Neural crest cell (in vitro differentiated cells): ENCODE data around the gene CCDC30. TPM values are rescaled to one million over a fixed set of nuclear protein-coding genes. Genes with fewer than 3 reads are reported as not detected.

ENCODE experiments used
- DNase-seq: peaks from one replicate; pipeline ENCODE4 v3.0.0; 2021; ENCODE audit warnings: low read depth, mixed read lengths, low spot score
- H3K27ac Mint-ChIP-seq: one replicate; pipeline ENCODE4 v1.8.0; 2021; ENCODE audit warnings: mild to moderate bottlenecking, mixed read lengths; ENCODE audit not compliant: unreplicated experiment
- H3K27me3 Mint-ChIP-seq: 2 replicates; pipeline ENCODE4 v1.8.0; 2021; ENCODE audit warnings: low read depth, mild to moderate bottlenecking, mixed read lengths
- H3K36me3 Mint-ChIP-seq: 2 replicates; pipeline ENCODE4 v1.8.0; 2021; ENCODE audit warnings: low read depth, mild to moderate bottlenecking, mixed read lengths
- H3K4me1 Mint-ChIP-seq: 2 replicates; pipeline ENCODE4 v1.8.0; 2021; ENCODE audit warnings: mixed read lengths
- H3K4me3 Mint-ChIP-seq: one replicate; pipeline ENCODE4 v1.8.0; 2021; ENCODE audit warnings: mild to moderate bottlenecking, mixed read lengths
- H3K9me3 Mint-ChIP-seq: 2 replicates; pipeline ENCODE4 v1.8.0; 2021; ENCODE audit warnings: mixed read lengths
- total RNA-seq: library from RNA; stranded (reverse); gene quantifications from 2 replicates; pipeline ENCODE4 v1.2.1, GENCODE V29; 2021
- TF ChIP-seq, protein P1 (sequence below): fragments of 200-600 bp; sonication (generic); conservative IDR thresholded peaks from 2 replicates; pipeline ENCODE4 v1.5.0; 2021; ENCODE audit warnings: antibody characterized with exemption, mild to moderate bottlenecking

The CCDC30 gene
- total RNA-seq, 1 donor from 2014 or later: 6.9 TPM

DNA sequence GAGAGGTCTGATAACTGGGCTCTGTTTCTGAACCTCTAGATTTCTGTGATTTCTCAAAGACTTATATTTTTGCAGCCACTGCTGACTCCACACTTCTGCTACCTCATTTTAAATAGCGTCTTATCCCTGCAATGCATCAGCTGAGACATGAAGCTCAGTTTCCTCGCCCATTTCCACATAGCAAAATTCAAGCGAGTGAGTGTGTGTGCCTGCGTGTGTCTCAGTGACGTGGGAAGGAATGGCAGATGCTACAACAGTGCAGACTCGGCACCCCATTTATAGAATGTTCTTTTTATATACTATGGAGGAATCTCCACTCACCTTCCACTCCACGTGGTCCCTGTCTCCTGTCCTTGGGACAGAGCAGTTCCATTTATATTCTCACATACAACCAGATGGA is 43.0 kb upstream of the CCDC30 start:
- H3K4me1 Mint-ChIP-seq: peaks cover 6% of the 10 kb centered on the region
- no peak overlapping the region for H3K27ac Mint-ChIP-seq
- H3K27me3 Mint-ChIP-seq: no peaks in the 10 kb centered on the region
- no peak for DNase-seq
- no peaks in the 10 kb centered on the region for H3K9me3 Mint-ChIP-seq
- no peaks in the 10 kb centered on the region for H3K36me3 Mint-ChIP-seq
- TF ChIP-seq, protein P1, sequence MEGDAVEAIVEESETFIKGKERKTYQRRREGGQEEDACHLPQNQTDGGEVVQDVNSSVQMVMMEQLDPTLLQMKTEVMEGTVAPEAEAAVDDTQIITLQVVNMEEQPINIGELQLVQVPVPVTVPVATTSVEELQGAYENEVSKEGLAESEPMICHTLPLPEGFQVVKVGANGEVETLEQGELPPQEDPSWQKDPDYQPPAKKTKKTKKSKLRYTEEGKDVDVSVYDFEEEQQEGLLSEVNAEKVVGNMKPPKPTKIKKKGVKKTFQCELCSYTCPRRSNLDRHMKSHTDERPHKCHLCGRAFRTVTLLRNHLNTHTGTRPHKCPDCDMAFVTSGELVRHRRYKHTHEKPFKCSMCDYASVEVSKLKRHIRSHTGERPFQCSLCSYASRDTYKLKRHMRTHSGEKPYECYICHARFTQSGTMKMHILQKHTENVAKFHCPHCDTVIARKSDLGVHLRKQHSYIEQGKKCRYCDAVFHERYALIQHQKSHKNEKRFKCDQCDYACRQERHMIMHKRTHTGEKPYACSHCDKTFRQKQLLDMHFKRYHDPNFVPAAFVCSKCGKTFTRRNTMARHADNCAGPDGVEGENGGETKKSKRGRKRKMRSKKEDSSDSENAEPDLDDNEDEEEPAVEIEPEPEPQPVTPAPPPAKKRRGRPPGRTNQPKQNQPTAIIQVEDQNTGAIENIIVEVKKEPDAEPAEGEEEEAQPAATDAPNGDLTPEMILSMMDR: no peak
- no peak overlapping the region for H3K4me3 Mint-ChIP-seq

DNA sequence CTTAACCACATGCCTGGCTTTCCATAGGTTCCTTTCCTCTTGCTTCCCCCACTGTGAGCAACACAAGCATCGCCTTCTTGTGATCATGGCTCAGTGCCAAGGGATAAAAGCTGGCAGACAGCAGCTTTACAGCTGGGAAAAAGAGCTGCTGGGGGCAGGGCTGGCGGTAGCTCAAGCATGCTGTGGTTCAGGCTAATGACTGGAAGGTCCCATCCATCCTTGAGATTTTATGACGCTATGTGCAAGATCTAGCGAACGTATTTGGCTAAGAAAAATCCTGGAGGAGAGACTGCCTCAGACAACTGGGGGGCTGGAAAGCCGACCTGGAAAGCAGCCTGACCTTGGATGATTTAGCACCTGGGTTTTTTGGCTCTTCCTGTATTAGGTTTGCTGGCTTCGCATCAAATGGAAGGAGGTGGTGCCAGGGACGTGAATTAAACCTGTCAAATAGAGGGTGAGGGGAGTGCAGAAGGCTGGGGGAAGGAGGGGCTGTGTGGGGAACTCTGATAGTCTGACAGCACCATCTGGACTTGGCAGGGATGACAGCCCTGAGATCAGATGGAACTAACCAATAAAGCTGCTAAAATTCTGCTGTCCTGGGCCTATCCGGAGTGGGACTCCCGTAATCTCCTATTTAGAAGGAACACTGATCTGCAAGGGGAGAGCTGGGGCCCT is 42.0 kb upstream of the CCDC30 start:
- H3K27me3 Mint-ChIP-seq: no peaks in the 10 kb centered on the region
- no peak overlapping the region for H3K4me3 Mint-ChIP-seq
- H3K36me3 Mint-ChIP-seq: no peaks in the 10 kb centered on the region
- H3K4me1 Mint-ChIP-seq: peaks cover 6% of the 10 kb centered on the region
- no peak overlapping the region for H3K27ac Mint-ChIP-seq
- TF ChIP-seq, protein P1: no peak
- no peak for DNase-seq
- H3K9me3 Mint-ChIP-seq: no peaks in the 10 kb centered on the region

DNA sequence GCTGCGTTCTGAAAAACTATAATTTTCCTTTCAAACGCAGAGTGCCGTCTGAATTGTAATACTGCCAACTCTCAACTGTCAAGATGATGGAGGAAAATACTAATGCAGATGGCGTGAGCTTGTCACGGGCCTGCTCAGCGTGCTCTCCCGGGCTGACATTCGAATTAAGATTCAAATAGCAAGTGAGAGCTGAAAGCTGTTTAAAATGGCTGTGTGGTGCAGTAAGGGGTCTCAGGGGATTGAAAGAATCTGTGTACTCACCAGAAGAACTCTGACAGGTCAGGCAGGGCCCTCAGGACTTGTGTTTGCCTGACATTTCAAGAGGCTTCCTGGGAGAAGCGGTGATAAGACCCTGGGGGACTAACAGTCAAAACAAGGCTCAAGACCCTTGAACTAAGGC is 40.3 kb upstream of the CCDC30 start:
- no peaks in the 10 kb centered on the region for H3K9me3 Mint-ChIP-seq
- H3K4me3 Mint-ChIP-seq: no peak overlapping the region
- H3K27me3 Mint-ChIP-seq: no peaks in the 10 kb centered on the region
- no peak for DNase-seq
- no peaks in the 10 kb centered on the region for H3K36me3 Mint-ChIP-seq
- TF ChIP-seq, protein P1: no peak
- H3K4me1 Mint-ChIP-seq: peaks cover 6% of the 10 kb centered on the region
- H3K27ac Mint-ChIP-seq: no peak overlapping the region

GRCh38 chr1:42423681-42424080 is 39.4 kb upstream of the CCDC30 start:
- DNase-seq: no peak
- Mint-ChIP-seq H3K36me3 (no peaks in the 10 kb centered on the region), H3K4me3 (no peak overlapping the region), H3K27me3 (no peaks in the 10 kb centered on the region), H3K9me3 (no peaks in the 10 kb centered on the region), H3K4me1 (peaks cover 6% of the 10 kb centered on the region), H3K27ac (no peak overlapping the region)
- TF ChIP-seq, protein P1: no peak

GRCh38 chr1:42424201-42424600 is 38.9 kb upstream of the CCDC30 start:
- Mint-ChIP-seq H3K4me3 (no peak overlapping the region), H3K36me3 (no peaks in the 10 kb centered on the region), H3K4me1 (peaks cover 6% of the 10 kb centered on the region), H3K9me3 (no peaks in the 10 kb centered on the region), H3K27me3 (no peaks in the 10 kb centered on the region), H3K27ac (no peak overlapping the region)
- TF ChIP-seq, protein P1: no peak
- DNase-seq: no peak
